A673 (cell line): Measurements from ENCODE around the gene WDR49.

Experiments used
- CTCF ChIP-seq: fragments of 300-800, 200-600 bp; sonication (generic); conservative IDR thresholded peaks from 2 replicates; pipeline ENCODE4 v1.5.1; 2017; ENCODE audit warnings: low read depth, mild to moderate bottlenecking, antibody characterized with exemption, low read length, moderate library complexity, mixed read lengths
- EZH2 ChIP-seq: fragments of 200-600 bp; sonication (generic); IDR thresholded peaks from 2 replicates; pipeline ENCODE4 v1.6.1; 2017; ENCODE audit warnings: borderline replicate concordance, low read depth, mild to moderate bottlenecking, mixed read lengths, antibody characterized with exemption, low read length; ENCODE audit not compliant: poor library complexity, severe bottlenecking

- TF ChIP-seq CTCF, result no peak
- no peak for TF ChIP-seq EZH2
Observed at GRCh38 chr3:167671878-167672427, 18.2 kb upstream of the WDR49 start.
